Mesenchymal stem cell (in vitro differentiated cells and primary cell): ENCODE measurements around the gene FBXW9.

Experiments
- DNase-seq: peaks from one replicate; pipeline ENCODE4 v3.0.0-alpha.2; 2013
- H2AFZ ChIP-seq: one replicate; pipeline ENCODE4 v1.6.1; 2013; ENCODE audit warnings: low read depth, mild to moderate bottlenecking, control low read depth, inconsistent platforms, low read length, moderate library complexity
- H2AK5ac ChIP-seq: 2 replicates; pipeline ENCODE4 v1.6.1; 2013; ENCODE audit warnings: low read length, moderate library complexity, mild to moderate bottlenecking, inconsistent platforms; ENCODE audit not compliant: severe bottlenecking
- H2BK120ac ChIP-seq: one replicate; pipeline ENCODE4 v1.6.1; 2013; ENCODE audit warnings: low read depth, mild to moderate bottlenecking, inconsistent platforms, low read length, moderate library complexity
- H2BK12ac ChIP-seq, 2 experiments: one replicate each; pipeline ENCODE4 v1.6.1; 2013; ENCODE audit warnings: inconsistent platforms in 2 of 2, low read length in 2 of 2, mild to moderate bottlenecking in 2 of 2, moderate library complexity in 2 of 2, control low read depth in 1 of 2
- H2BK15ac ChIP-seq: one replicate; pipeline ENCODE4 v1.6.1; 2013; ENCODE audit warnings: mild to moderate bottlenecking, low read depth, inconsistent platforms; ENCODE audit not compliant: poor library complexity, severe bottlenecking
- H2BK5ac ChIP-seq: 2 replicates; pipeline ENCODE4 v1.6.1; 2013; ENCODE audit warnings: low read depth, mild to moderate bottlenecking, low read length, control low read depth, inconsistent platforms; ENCODE audit not compliant: poor library complexity, severe bottlenecking
- H3K14ac ChIP-seq, 2 experiments: one replicate each; pipeline ENCODE4 v1.6.1; 2013; ENCODE audit warnings: inconsistent platforms in 2 of 2, low read length in 2 of 2, control low read depth in 1 of 2, mild to moderate bottlenecking in 1 of 2, moderate library complexity in 1 of 2
- H3K18ac ChIP-seq, 2 experiments: one replicate each; pipeline ENCODE4 v1.6.1; 2013; ENCODE audit warnings: inconsistent platforms in 2 of 2, low read length in 2 of 2, control low read depth in 1 of 2, low read depth in 1 of 2, mild to moderate bottlenecking in 1 of 2
- H3K23ac ChIP-seq, 2 experiments: one replicate each; pipeline ENCODE4 v1.6.1; 2013; ENCODE audit warnings: inconsistent platforms in 2 of 2, low read length in 2 of 2, mild to moderate bottlenecking in 2 of 2, moderate library complexity in 2 of 2, control low read depth in 1 of 2
- H3K27ac ChIP-seq: 2 replicates; pipeline ENCODE4 v1.5.1; 2013; ENCODE audit warnings: mild to moderate bottlenecking, moderate library complexity, low read length, control low read depth, inconsistent platforms; ENCODE audit not compliant: poor library complexity, severe bottlenecking
- H3K27me3 ChIP-seq, 2 experiments: 2 replicates each; pipeline versions ENCODE4 v1.6.1 to v1.7.0; 2013; ENCODE audit warnings: low read length in 2 of 2, mild to moderate bottlenecking in 2 of 2, moderate library complexity in 2 of 2, control low read depth in 1 of 2, inconsistent platforms in 1 of 2; ENCODE audit not compliant: control insufficient read depth in 1 of 2, insufficient read depth in 1 of 2
- H3K36me3 ChIP-seq, 2 experiments: 2 replicates each; pipeline versions ENCODE4 v1.6.1 to v1.7.0; 2013; ENCODE audit warnings: low read length in 2 of 2, control low read depth in 1 of 2, inconsistent platforms in 1 of 2, low read depth in 1 of 2, mild to moderate bottlenecking in 1 of 2; ENCODE audit not compliant: insufficient read depth in 2 of 2, control insufficient read depth in 1 of 2
- H3K4ac ChIP-seq, 2 experiments: one replicate each; pipeline ENCODE4 v1.6.1; 2013; ENCODE audit warnings: inconsistent platforms in 2 of 2, low read length in 2 of 2, mild to moderate bottlenecking in 2 of 2, moderate library complexity in 2 of 2, control low read depth in 1 of 2, low read depth in 1 of 2
- H3K4me1 ChIP-seq: 2 replicates; pipeline ENCODE4 v1.6.1; 2013; ENCODE audit warnings: low read depth, low read length, control low read depth; ENCODE audit not compliant: control insufficient read depth, insufficient read depth
- H3K4me2 ChIP-seq: 2 replicates; pipeline ENCODE4 v1.6.1; 2013; ENCODE audit warnings: low read length, mild to moderate bottlenecking, inconsistent platforms; ENCODE audit not compliant: poor library complexity, severe bottlenecking
- H3K4me3 ChIP-seq, 2 experiments: 2 replicates each; pipeline versions ENCODE4 v1.5.1 to v1.7.0; 2013; ENCODE audit warnings: low read length in 2 of 2, mild to moderate bottlenecking in 2 of 2, control low read depth in 1 of 2, low read depth in 1 of 2; ENCODE audit not compliant: insufficient read depth in 1 of 2
- H3K79me1 ChIP-seq: replicated peaks from 2 replicates; pipeline ENCODE4 v1.6.1; 2013; ENCODE audit warnings: mild to moderate bottlenecking, control low read depth, low read length, inconsistent platforms; ENCODE audit not compliant: poor library complexity, severe bottlenecking
- H3K9ac ChIP-seq: 2 replicates; pipeline ENCODE4 v1.7.0; 2013; ENCODE audit warnings: mild to moderate bottlenecking, low read length, moderate library complexity
- H3K9me3 ChIP-seq: 2 replicates; pipeline ENCODE4 v1.7.0; 2013; ENCODE audit warnings: mild to moderate bottlenecking, low read length; ENCODE audit not compliant: control insufficient read depth
- H4K8ac ChIP-seq: one replicate; pipeline ENCODE4 v1.6.1; 2013; ENCODE audit warnings: inconsistent platforms, mild to moderate bottlenecking, low read length, moderate library complexity
- H4K91ac ChIP-seq: one replicate; pipeline ENCODE4 v1.6.1; 2013; ENCODE audit warnings: mild to moderate bottlenecking, low read length, inconsistent platforms
- WGBS: methylation state at CpG from one replicate; pipeline ENCODE4 v1.1.7; 2013; ENCODE audit warnings: mixed read lengths; 5-methylcytosine and 5-hydroxymethylcytosine counted together

FBXW9 gene

GRCh38 chr19:12676384-12676792 is 20.0 kb downstream of the FBXW9 start:
- Histone ChIP-seq H3K36me3 (peaks cover 77 to 80% of the 10 kb centered on the region in 2 experiments), H3K14ac (no peak overlapping the region), H3K4ac (no peak overlapping the region), H3K9me3 (no peaks in the 10 kb centered on the region), H2BK15ac (no peak overlapping the region), H3K4me1 (peaks cover 7% of the 10 kb centered on the region), H2BK12ac (no peak overlapping the region), H3K27me3 (no peaks in the 10 kb centered on the region), H3K27ac (no peak overlapping the region), H3K18ac (no peak overlapping the region), H2BK5ac (no peak overlapping the region), H3K4me3 (no peak overlapping the region), H3K23ac (no peak overlapping the region), H3K4me2 (no peak overlapping the region), H2AFZ (no peak overlapping the region), H4K91ac (no peak overlapping the region), H3K79me1 (peaks cover 43% of the 10 kb centered on the region), H2AK5ac (no peak overlapping the region), H4K8ac (no peak overlapping the region), H3K9ac (peak overlapping the region; percentile 7), H2BK120ac (no peak overlapping the region)
- DNase-seq: peak; percentile 78
- WGBS: 19% methylated on average over 4 of the region's 4 CpGs

GRCh38 chr19:12675940-12676339 is 20.5 kb downstream of the FBXW9 start:
- H3K79me1 ChIP-seq: peaks cover 43% of the 10 kb centered on the region
- no peak overlapping the region for H2BK120ac ChIP-seq
- no peak overlapping the region for H3K18ac ChIP-seq
- no peak overlapping the region for H2BK15ac ChIP-seq
- no peak for DNase-seq
- H2AFZ ChIP-seq: no peak overlapping the region
- H3K9me3 ChIP-seq: no peaks in the 10 kb centered on the region
- H4K8ac ChIP-seq: no peak overlapping the region
- no peak overlapping the region for H3K14ac ChIP-seq
- no peak overlapping the region for H3K9ac ChIP-seq
- no peak overlapping the region for H3K4ac ChIP-seq
- no peak overlapping the region for H3K4me2 ChIP-seq
- H4K91ac ChIP-seq: no peak overlapping the region
- no peak overlapping the region for H3K27ac ChIP-seq
- H3K4me1 ChIP-seq: peaks cover 7% of the 10 kb centered on the region
- WGBS: 95% methylated on average over 15 of the region's 15 CpGs
- peaks cover 77 to 80% of the 10 kb centered on the region in 2 experiments for H3K36me3 ChIP-seq
- no peak overlapping the region for H2BK5ac ChIP-seq
- no peak overlapping the region for H2BK12ac ChIP-seq
- H3K27me3 ChIP-seq: no peaks in the 10 kb centered on the region
- no peak overlapping the region for H3K4me3 ChIP-seq
- no peak overlapping the region for H2AK5ac ChIP-seq
- H3K23ac ChIP-seq: no peak overlapping the region

GRCh38 chr19:12675399-12675798 is 21.0 kb downstream of the FBXW9 start:
- Histone ChIP-seq H2BK12ac (no peak overlapping the region), H3K27me3 (no peaks in the 10 kb centered on the region), H3K9ac (no peak overlapping the region), H3K4me3 (no peak overlapping the region), H4K8ac (no peak overlapping the region), H3K27ac (no peak overlapping the region), H2AFZ (no peak overlapping the region), H3K4ac (no peak overlapping the region), H3K23ac (no peak overlapping the region), H3K36me3 (peaks cover 80 to 81% of the 10 kb centered on the region in 2 experiments), H3K4me2 (no peak overlapping the region), H3K18ac (no peak overlapping the region), H2BK5ac (no peak overlapping the region), H2BK120ac (no peak overlapping the region), H3K4me1 (peaks cover 11% of the 10 kb centered on the region), H2BK15ac (no peak overlapping the region), H2AK5ac (no peak overlapping the region), H4K91ac (no peak overlapping the region), H3K79me1 (peaks cover 44% of the 10 kb centered on the region), H3K14ac (peak overlapping the region in 1 of 2 experiments; percentile 39), H3K9me3 (no peaks in the 10 kb centered on the region)
- WGBS: 97% methylated on average over 10 of the region's 10 CpGs
- DNase-seq: no peak

GRCh38 chr19:12672744-12673143 is 23.7 kb downstream of the FBXW9 start:
- 97% methylated on average over 5 of the region's 10 CpGs for WGBS
- H3K27ac ChIP-seq: no peak overlapping the region
- H3K36me3 ChIP-seq: peaks cover 63 to 64% of the 10 kb centered on the region in 2 experiments
- H2BK12ac ChIP-seq: no peak overlapping the region
- H4K8ac ChIP-seq: no peak overlapping the region
- H3K4me1 ChIP-seq: peaks cover 23% of the 10 kb centered on the region
- H2BK5ac ChIP-seq: no peak overlapping the region
- no peak overlapping the region for H3K18ac ChIP-seq
- no peak overlapping the region for H2BK15ac ChIP-seq
- H3K9me3 ChIP-seq: no peaks in the 10 kb centered on the region
- no peak overlapping the region for H3K4me3 ChIP-seq
- H2BK120ac ChIP-seq: no peak overlapping the region
- no peak overlapping the region for H4K91ac ChIP-seq
- no peak overlapping the region for H3K14ac ChIP-seq
- peaks cover 41% of the 10 kb centered on the region for H3K79me1 ChIP-seq
- no peaks in the 10 kb centered on the region for H3K27me3 ChIP-seq
- H3K9ac ChIP-seq: no peak overlapping the region
- no peak overlapping the region for H3K23ac ChIP-seq
- H2AFZ ChIP-seq: no peak overlapping the region
- DNase-seq: no peak
- no peak overlapping the region for H2AK5ac ChIP-seq
- no peak overlapping the region for H3K4me2 ChIP-seq
- H3K4ac ChIP-seq: no peak overlapping the region
